Eye (tissue), 1 donor: ENCODE data around the gene PGGHG.
"Not testable (repeated sequence)": the region's sequence is repeated elsewhere in the genome, so short reads cannot be mapped to it uniquely, and the experiment has no call there.

Experiments
- DNase-seq: peaks from one replicate; pipeline ENCODE4 v3.0.0-alpha.2; 2015

The PGGHG gene

GRCh38 chr11:285021-285893 lies 3.7 kb upstream of the PGGHG start:
- no peak for DNase-seq

GRCh38 chr11:285894-286220 lies 3.1 kb upstream of the PGGHG start:
- DNase-seq, result no peak

- not testable (repeated sequence) for DNase-seq
Observed at GRCh38 chr11:286977-287820, 1.7 kb upstream of the PGGHG start.

GRCh38 chr11:287821-288477 lies 977 bp upstream of the PGGHG start:
- peak; percentile 26 for DNase-seq

- no peak for DNase-seq
Observed at GRCh38 chr11:289398-289711, 429 bp downstream of the PGGHG start.

- no peak for DNase-seq
Observed at GRCh38 chr11:289712-290620, 1.0 kb downstream of the PGGHG start.

- DNase-seq, result no peak
Observed at GRCh38 chr11:290621-291231, 1.8 kb downstream of the PGGHG start.

- no peak for DNase-seq
Observed at GRCh38 chr11:291281-292210, 2.6 kb downstream of the PGGHG start.

- no peak for DNase-seq
Observed at GRCh38 chr11:292211-293121, 3.5 kb downstream of the PGGHG start.

GRCh38 chr11:293271-293851 lies 4.4 kb downstream of the PGGHG start:
- DNase-seq, result no peak

- no peak for DNase-seq
Observed at GRCh38 chr11:293852-294661, 5.1 kb downstream of the PGGHG start.

- no peak for DNase-seq
Observed at GRCh38 chr11:294780-295179, 5.9 kb downstream of the PGGHG start.

- DNase-seq, result no peak
Observed at GRCh38 chr11:295351-296170, 6.6 kb downstream of the PGGHG start.

GRCh38 chr11:296171-297050 lies 7.5 kb downstream of the PGGHG start:
- no peak for DNase-seq

GRCh38 chr11:297051-297585 lies 8.2 kb downstream of the PGGHG start:
- DNase-seq, result no peak
